DND-41 (cell line): ENCODE results near the gene VWA8.

Source experiments
- ATAC-seq: fragments of 200-7000 bp; cut with Tn5 transposase; 3 replicates; pipeline ENCODE4 v1.9.1; 2021; ENCODE audit warnings: low read depth; ENCODE audit not compliant: insufficient read depth
- DNase-seq: peaks from one replicate; pipeline ENCODE4 v3.0.0-alpha.2; 2020
- H2AFZ ChIP-seq: 2 replicates; pipeline ENCODE4 v1.6.0; 2012; ENCODE audit warnings: low read depth, low read length
- H3K27ac ChIP-seq: 2 replicates; pipeline ENCODE4 v1.5.1; 2012; ENCODE audit warnings: low read length, inconsistent platforms
- H3K27me3 ChIP-seq: fragments of 200-600 bp; sonication (generic); 2 replicates; pipeline ENCODE4 v1.6.0; 2012; ENCODE audit warnings: low read length, mild to moderate bottlenecking, inconsistent platforms; ENCODE audit not compliant: insufficient read depth, poor library complexity
- H3K36me3 ChIP-seq: 2 replicates; pipeline ENCODE4 v1.5.1; 2012; ENCODE audit warnings: low read length, inconsistent platforms; ENCODE audit not compliant: insufficient read depth
- H3K4me1 ChIP-seq: 2 replicates; pipeline ENCODE4 v1.5.1; 2012; ENCODE audit warnings: mild to moderate bottlenecking, low read length; ENCODE audit not compliant: insufficient read depth
- H3K4me2 ChIP-seq: 2 replicates; pipeline ENCODE4 v1.6.0; 2012; ENCODE audit warnings: mild to moderate bottlenecking, moderate library complexity, low read length, inconsistent platforms; ENCODE audit not compliant: insufficient read depth
- H3K4me3 ChIP-seq, 2 experiments: fragments of 200-600 bp in 1 of 2; shearing (Covaris generic) in 1 of 2; 2 replicates each; pipeline ENCODE4 v1.5.1; 2012 to 2016; ENCODE audit warnings: inconsistent platforms in 2 of 2, low read length in 2 of 2, mild to moderate bottlenecking in 2 of 2, low read depth in 1 of 2, moderate library complexity in 1 of 2
- H3K79me2 ChIP-seq: 2 replicates; pipeline ENCODE4 v1.6.0; 2012; ENCODE audit warnings: low read length, inconsistent platforms; ENCODE audit not compliant: insufficient read depth
- H3K9ac ChIP-seq: 2 replicates; pipeline ENCODE4 v1.6.0; 2012; ENCODE audit warnings: low read depth, mild to moderate bottlenecking, inconsistent platforms, low read length, moderate library complexity
- H3K9me3 ChIP-seq: 2 replicates; pipeline ENCODE4 v1.5.1; 2012; ENCODE audit warnings: low read length, moderate library complexity, mild to moderate bottlenecking, inconsistent platforms; ENCODE audit not compliant: insufficient read depth, severe bottlenecking
- H4K20me1 ChIP-seq: 2 replicates; pipeline ENCODE4 v1.6.0; 2012; ENCODE audit warnings: low read length; ENCODE audit not compliant: insufficient read depth
- EZH2 ChIP-seq: IDR thresholded peaks from 3 replicates; pipeline ENCODE4 v1.6.1; 2012; ENCODE audit warnings: borderline replicate concordance, low read depth, mild to moderate bottlenecking, moderate library complexity, low read length, inconsistent platforms; ENCODE audit not compliant: severe bottlenecking
- TF ChIP-seq, protein P1 (sequence below): IDR thresholded peaks from 2 replicates; pipeline ENCODE4 v1.5.1; 2012; ENCODE audit warnings: borderline replicate concordance, low read length, moderate library complexity, mild to moderate bottlenecking; ENCODE audit not compliant: poor library complexity, severe bottlenecking; ENCODE audit errors: extremely low read depth

VWA8 gene

DNA sequence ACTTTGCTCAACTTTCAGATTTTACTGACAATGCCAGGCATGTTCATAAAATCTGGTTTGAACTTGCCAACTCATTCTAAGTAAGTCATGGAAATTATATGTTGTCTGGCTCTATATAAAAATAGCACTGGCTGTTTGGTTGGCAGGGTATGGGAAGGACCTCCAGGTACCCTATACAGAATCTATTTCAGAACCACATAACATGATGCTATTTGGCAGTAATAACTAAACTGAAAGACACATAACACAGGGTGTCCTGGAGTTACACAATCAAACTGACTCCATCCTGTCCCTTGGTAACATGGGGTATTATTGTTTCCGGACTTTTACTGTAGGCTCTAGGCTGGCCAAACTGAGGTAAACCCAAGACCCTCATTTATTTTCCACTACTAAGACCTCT lies 254.8 kb downstream of the VWA8 start:
- H3K4me1 ChIP-seq, result no peaks in the 10 kb centered on the region
- H3K36me3 ChIP-seq, result no peaks in the 10 kb centered on the region
- no peaks in the 10 kb centered on the region for H4K20me1 ChIP-seq
- H3K27ac ChIP-seq, result no peak overlapping the region
- DNase-seq (no peak), ATAC-seq (no peak)
- no peak overlapping the region for H2AFZ ChIP-seq
- no peaks in the 10 kb centered on the region for H3K27me3 ChIP-seq
- H3K4me3 ChIP-seq, result no peak overlapping the region
- H3K4me2 ChIP-seq, result no peak overlapping the region
- H3K79me2 ChIP-seq, result no peaks in the 10 kb centered on the region
- H3K9ac ChIP-seq, result no peak overlapping the region
- TF ChIP-seq EZH2, result no peak
- TF ChIP-seq, protein P1, sequence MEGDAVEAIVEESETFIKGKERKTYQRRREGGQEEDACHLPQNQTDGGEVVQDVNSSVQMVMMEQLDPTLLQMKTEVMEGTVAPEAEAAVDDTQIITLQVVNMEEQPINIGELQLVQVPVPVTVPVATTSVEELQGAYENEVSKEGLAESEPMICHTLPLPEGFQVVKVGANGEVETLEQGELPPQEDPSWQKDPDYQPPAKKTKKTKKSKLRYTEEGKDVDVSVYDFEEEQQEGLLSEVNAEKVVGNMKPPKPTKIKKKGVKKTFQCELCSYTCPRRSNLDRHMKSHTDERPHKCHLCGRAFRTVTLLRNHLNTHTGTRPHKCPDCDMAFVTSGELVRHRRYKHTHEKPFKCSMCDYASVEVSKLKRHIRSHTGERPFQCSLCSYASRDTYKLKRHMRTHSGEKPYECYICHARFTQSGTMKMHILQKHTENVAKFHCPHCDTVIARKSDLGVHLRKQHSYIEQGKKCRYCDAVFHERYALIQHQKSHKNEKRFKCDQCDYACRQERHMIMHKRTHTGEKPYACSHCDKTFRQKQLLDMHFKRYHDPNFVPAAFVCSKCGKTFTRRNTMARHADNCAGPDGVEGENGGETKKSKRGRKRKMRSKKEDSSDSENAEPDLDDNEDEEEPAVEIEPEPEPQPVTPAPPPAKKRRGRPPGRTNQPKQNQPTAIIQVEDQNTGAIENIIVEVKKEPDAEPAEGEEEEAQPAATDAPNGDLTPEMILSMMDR, result no peak
- H3K9me3 ChIP-seq, result no peaks in the 10 kb centered on the region

DNA sequence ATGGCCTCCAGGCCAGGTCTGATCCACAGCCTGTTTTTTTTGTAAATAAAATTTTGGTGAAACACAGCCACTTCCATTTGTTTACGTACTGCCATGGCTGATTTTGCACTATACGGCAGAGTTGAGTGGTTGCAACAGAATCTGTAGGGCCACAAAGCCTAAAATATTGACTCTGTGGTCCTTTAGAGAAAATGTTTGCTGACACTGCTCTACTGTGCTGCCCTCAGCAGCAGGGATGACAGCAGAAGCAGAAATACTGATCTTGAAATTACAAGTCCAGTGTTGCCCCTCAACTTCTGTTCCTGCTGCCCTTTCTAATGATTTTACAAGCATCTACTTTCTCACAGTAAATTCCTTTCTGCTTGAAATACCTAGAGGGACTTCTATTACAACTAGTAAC lies 258.4 kb downstream of the VWA8 start:
- no peak overlapping the region for H2AFZ ChIP-seq

GRCh38 chr13:41701676-41702075 lies 259.2 kb downstream of the VWA8 start:
- Histone ChIP-seq H3K9me3 (no peaks in the 10 kb centered on the region), H3K79me2 (no peaks in the 10 kb centered on the region), H2AFZ (no peak overlapping the region), H3K4me1 (no peaks in the 10 kb centered on the region), H3K4me2 (no peak overlapping the region), H3K4me3 (no peak overlapping the region), H4K20me1 (no peaks in the 10 kb centered on the region), H3K27me3 (no peaks in the 10 kb centered on the region), H3K36me3 (peaks cover 9% of the 10 kb centered on the region; the same call in 1 of the 2 replicates), H3K27ac (no peak overlapping the region), H3K9ac (no peak overlapping the region)
- no peak for DNase-seq
- TF ChIP-seq, protein P1, result no peak
- TF ChIP-seq EZH2, result no peak
- no peak for ATAC-seq

More for the DNA sequence above, 258.4 kb downstream of the VWA8 start:
- Histone ChIP-seq H3K9me3 (no peaks in the 10 kb centered on the region), H3K27me3 (no peaks in the 10 kb centered on the region), H3K27ac (no peak overlapping the region), H3K4me2 (no peak overlapping the region), H3K79me2 (no peaks in the 10 kb centered on the region), H3K4me1 (no peaks in the 10 kb centered on the region), H3K4me3 (no peak overlapping the region), H3K36me3 (peaks cover 9% of the 10 kb centered on the region; the same call in 1 of the 2 replicates), H4K20me1 (no peaks in the 10 kb centered on the region), H3K9ac (no peak overlapping the region)
- ATAC-seq, result no peak
- DNase-seq, result no peak
- TF ChIP-seq, protein P1, result no peak
- TF ChIP-seq EZH2, result no peak

- Histone ChIP-seq H3K27ac (no peak overlapping the region), H3K4me1 (no peaks in the 10 kb centered on the region), H4K20me1 (no peaks in the 10 kb centered on the region), H3K4me3 (no peak overlapping the region), H3K9ac (no peak overlapping the region), H3K4me2 (no peak overlapping the region), H3K79me2 (no peaks in the 10 kb centered on the region), H3K9me3 (no peaks in the 10 kb centered on the region), H3K36me3 (peaks cover 9% of the 10 kb centered on the region; the same call in 1 of the 2 replicates), H3K27me3 (no peaks in the 10 kb centered on the region), H2AFZ (no peak overlapping the region)
- TF ChIP-seq EZH2, result no peak
- TF ChIP-seq, protein P1, result no peak
- no peak for DNase-seq
- ATAC-seq, result no peak
These were observed 260.1 kb downstream of the VWA8 start for GRCh38 chr13:41700790-41701310.
